Keratinocyte (primary cell): Measurements from ENCODE around the gene ASTN1.

Experiments
- CTCF ChIP-seq, 3 experiments: IDR thresholded peaks in 1 of 3; conservative IDR thresholded peaks in 1 of 3; optimal IDR thresholded peaks in 1 of 3; 2 replicates in 2 of 3; 3 replicates in 1 of 3; pipeline versions ENCODE3 to v1.5.1; 2011; ENCODE audit warnings: low read length in 3 of 3, mild to moderate bottlenecking in 3 of 3, moderate library complexity in 2 of 3, control low read depth in 1 of 3, inconsistent platforms in 1 of 3; ENCODE audit not compliant: insufficient read depth in 2 of 3; ENCODE audit errors: extremely low read depth in 1 of 3
- EZH2 ChIP-seq: IDR thresholded peaks from one replicate; pipeline ENCODE4 v1.6.1; 2012; ENCODE audit warnings: inconsistent platforms, mild to moderate bottlenecking, low read length, moderate library complexity

- TF ChIP-seq CTCF (optimal IDR thresholded peaks at IDR 0.05 in 1 of 3, IDR thresholded peaks at IDR 0.05 in 1 of 3, conservative IDR thresholded peaks at IDR 0.05 in 1 of 3; ENCODE audit: extremely low read depth in 1 of 3, insufficient read depth in 2 of 3, low read length in 3 of 3) (no peak), EZH2 (no peak)
Observed at GRCh38 chr1:176879784-176880620, 284.5 kb downstream of the ASTN1 start.
